ENCODE measurements around the gene LAMA5. TPM values are rescaled to one million over a fixed set of nuclear protein-coding genes. Genes with fewer than 3 reads are reported as not detected.

Gene LAMA5
- total and polyA plus RNA-seq, 2 of the 8 experiments (the other 6 are each of a cell fraction or from before 2014, with no cell fraction given): 34.4 to 225 TPM

DNA sequence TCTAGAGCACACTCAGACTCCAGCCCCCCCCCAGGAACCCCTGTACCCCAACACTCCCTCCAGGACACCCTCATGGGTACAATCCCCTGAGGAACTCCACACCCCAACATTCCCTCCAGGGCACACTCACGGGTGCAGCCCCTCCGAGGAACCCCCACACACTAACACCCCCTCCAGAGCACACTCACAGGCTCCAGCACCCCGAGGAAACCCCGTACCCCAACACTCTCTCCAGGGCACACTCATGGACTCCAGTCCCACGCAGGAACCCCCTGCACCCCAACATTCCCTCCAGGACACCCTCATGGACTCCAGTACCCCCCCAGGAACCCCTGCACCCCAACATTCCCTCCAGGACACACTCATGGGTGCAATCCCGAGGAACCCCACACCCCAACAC is 31.6 kb downstream of the LAMA5 start:
- ChIA-PET CTCF (ENCODE audit: partially characterized antibody) (interaction anchor here (0.7 kb wide), 1 partner anchor 22 kb away, joined by 3 read pairs; no protein-coding TSS in a partner anchor), POLR2A (ENCODE audit: partially characterized antibody) (interaction anchor here (0.6 to 13.3 kb wide), 5 partner anchors 28 to 667 kb away, joined by 3 to 151 read pairs (median 4); partner anchors contain the start of gene ADRM1)
- Histone ChIP-seq H2AK5ac (ENCODE audit: low read depth, low read length) (no peak overlapping the region), H3K4ac (replicated peaks; ENCODE audit: insufficient read length, low read depth, low read length) (no peak overlapping the region), H2BK15ac (ENCODE audit: low read length) (no peak overlapping the region), H4K91ac (replicated peaks; ENCODE audit: insufficient read length, low read length) (no peak overlapping the region), H4K8ac (ENCODE audit: extremely low read depth, insufficient read depth, low read length) (no peak overlapping the region), H3K4me1 (replicated peaks in 1 of 4; ENCODE audit: control insufficient read depth in 3 of 4, insufficient read depth in 4 of 4, low read length in 3 of 4) (no peaks in the 10 kb centered on the region), H3K27ac (ENCODE audit: low read depth, low read length) (no peak overlapping the region), H4K20me1 (replicated peaks in 1 of 2; ENCODE audit: control insufficient read depth in 1 of 2, insufficient read depth in 2 of 2, low read length in 2 of 2) (peaks cover 0 to 33% of the 10 kb centered on the region in 2 experiments), H3K79me1 (ENCODE audit: low read depth, low read length) (0 out of 2 replicates have a peak, but pooled peaks cover 3% of the 10 kb centered on the region), H3K18ac (ENCODE audit: extremely low read depth, low read length) (no peak overlapping the region), H3K56ac (replicated peaks; ENCODE audit: insufficient read length, low read depth, low read length) (no peak overlapping the region), H3K79me2 (ENCODE audit: control insufficient read depth in 1 of 2, insufficient read depth in 2 of 2, low read length in 2 of 2) (peaks cover 0 to 2% of the 10 kb centered on the region in 2 experiments; a peak in 1 of 4 replicates), H2AFZ (ENCODE audit: low read length) (no peak overlapping the region), H3K23ac (ENCODE audit: insufficient read length) (no peak overlapping the region), H2BK20ac (ENCODE audit: low read length) (no peak overlapping the region), H3K9me3 (ENCODE audit: insufficient read depth in 2 of 2, low read depth in 1 of 2, low read length in 1 of 2) (no peaks in the 10 kb centered on the region; a peak in 1 of 4 replicates), H3K36me3 (ENCODE audit: control insufficient read depth in 2 of 4, insufficient read depth in 4 of 4, low read length in 3 of 4) (peaks cover 17 to 73% (median 51%) of the 10 kb centered on the region in 4 experiments), H3K23me2 (ENCODE audit: low read depth, low read length) (no peaks in the 10 kb centered on the region), H3K14ac (ENCODE audit: insufficient read length) (no peak overlapping the region), H3K27me3 (replicated peaks in 1 of 4; ENCODE audit: control insufficient read depth in 3 of 4, extremely low read depth in 1 of 4, insufficient read depth in 3 of 4, low read length in 3 of 4) (no peaks in the 10 kb centered on the region), H3K4me2 (ENCODE audit: insufficient read depth in 1 of 2, low read depth in 2 of 2, low read length in 2 of 2) (no peak overlapping the region), H4K5ac (ENCODE audit: insufficient read length, low read depth, low read length) (no peak overlapping the region), H2BK120ac (replicated peaks; ENCODE audit: low read depth, low read length) (no peak overlapping the region), H3K4me3 (ENCODE audit: extremely low read depth in 1 of 4, insufficient read depth in 2 of 4, low read depth in 3 of 4, low read length in 4 of 4) (no peak overlapping the region), H3K9ac (replicated peaks in 1 of 4; ENCODE audit: extremely low read depth in 1 of 4, low read depth in 3 of 4, low read length in 3 of 4) (no peak overlapping the region), H2BK12ac (ENCODE audit: low read depth, low read length) (no peak overlapping the region), H2BK5ac (ENCODE audit: low read depth, low read length) (no peak overlapping the region)
- FAIRE-seq (no peak), DNase-seq (ENCODE audit: low read depth in 1 of 2, low spot score in 2 of 2) (no peak)
- WGBS, 2 experiments (ENCODE audit: extremely low coverage in 1 of 2, insufficient coverage in 1 of 2, insufficient read length in 1 of 2, insufficient replicate concordance in 2 of 2, low coverage in 1 of 2, low lambda C conversion rate in 2 of 2, missing lambda C conversion rate in 1 of 2): 90% methylated on average over 6 of the region's 6 CpGs; no CpG with 5 or more reads in 1 of the 2 experiments
- no peak for TF ChIP-seq KDM1A (IDR thresholded peaks at IDR 0.05; ENCODE audit: borderline replicate concordance, low read length)
- no peak for TF ChIP-seq SRF (IDR thresholded peaks at IDR 0.05; ENCODE audit: low read depth, low read length)
- TF ChIP-seq SIX5 (IDR thresholded peaks at IDR 0.05; ENCODE audit: low read depth, low read length): no peak
- no peak for TF ChIP-seq RFX5 (IDR thresholded peaks at IDR 0.05; ENCODE audit: borderline replicate concordance, low read depth, low read length)
- TF ChIP-seq JUN (IDR thresholded peaks at IDR 0.05; ENCODE audit: low read depth, low read length): no peak
- no peak for TF ChIP-seq SIRT6 (IDR thresholded peaks at IDR 0.05; ENCODE audit: low read length)
- no peak for TF ChIP-seq GABPA (IDR thresholded peaks at IDR 0.05; ENCODE audit: borderline replicate concordance, insufficient read depth, low read length)
- TF ChIP-seq ZNF274 (IDR thresholded peaks at IDR 0.05; ENCODE audit: borderline replicate concordance, extremely low read depth, low read length): no peak
- TF ChIP-seq, protein P1, sequence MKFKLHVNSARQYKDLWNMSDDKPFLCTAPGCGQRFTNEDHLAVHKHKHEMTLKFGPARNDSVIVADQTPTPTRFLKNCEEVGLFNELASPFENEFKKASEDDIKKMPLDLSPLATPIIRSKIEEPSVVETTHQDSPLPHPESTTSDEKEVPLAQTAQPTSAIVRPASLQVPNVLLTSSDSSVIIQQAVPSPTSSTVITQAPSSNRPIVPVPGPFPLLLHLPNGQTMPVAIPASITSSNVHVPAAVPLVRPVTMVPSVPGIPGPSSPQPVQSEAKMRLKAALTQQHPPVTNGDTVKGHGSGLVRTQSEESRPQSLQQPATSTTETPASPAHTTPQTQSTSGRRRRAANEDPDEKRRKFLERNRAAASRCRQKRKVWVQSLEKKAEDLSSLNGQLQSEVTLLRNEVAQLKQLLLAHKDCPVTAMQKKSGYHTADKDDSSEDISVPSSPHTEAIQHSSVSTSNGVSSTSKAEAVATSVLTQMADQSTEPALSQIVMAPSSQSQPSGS (IDR thresholded peaks at IDR 0.05; ENCODE audit: low read length): no peak
- TF ChIP-seq TBP (IDR thresholded peaks at IDR 0.05; ENCODE audit: low read depth, low read length): no peak
- no peak for TF ChIP-seq BRCA1 (IDR thresholded peaks at IDR 0.05; ENCODE audit: low read depth, low read length)
- TF ChIP-seq TCF12 (IDR thresholded peaks at IDR 0.05; ENCODE audit: low read depth, low read length): no peak
- TF ChIP-seq RNF2 (IDR thresholded peaks at IDR 0.05; ENCODE audit: borderline replicate concordance, low read depth, low read length, missing control alignments, poor library complexity, severe bottlenecking): no peak

Data from H1 (cell line).